ENCODE data around the gene HDAC4. TPM values are rescaled to one million over a fixed set of nuclear protein-coding genes. Genes with fewer than 3 reads are reported as not detected.

The HDAC4 gene
- total RNA-seq, 1 experiment from 2014 or later, result 21.8 TPM

GRCh38 chr2:239019183-239019581 lies 381.6 kb downstream of the HDAC4 start:
- Mint-ChIP-seq H3K36me3 (ENCODE audit: insufficient read depth, unreplicated experiment) (no peaks in the 10 kb centered on the region), H3K27me3 (ENCODE audit: insufficient read depth, unreplicated experiment) (peaks cover 10% of the 10 kb centered on the region), H3K9me3 (ENCODE audit: unreplicated experiment) (no peaks in the 10 kb centered on the region), H3K27ac (ENCODE audit: low read depth, unreplicated experiment) (no peak overlapping the region), H3K4me1 (ENCODE audit: insufficient read depth, unreplicated experiment) (no peaks in the 10 kb centered on the region), H3K4me3 (ENCODE audit: unreplicated experiment) (no peak overlapping the region)
- ChIA-PET CTCF (no interaction called here), POLR2A (no interaction called here)
- no peak for DNase-seq (ENCODE audit: unreplicated experiment)
- intact Hi-C loops (cut with micrococcal nuclease), result no loop called here
- no peak for TF ChIP-seq CTCF (IDR thresholded peaks at IDR 0.05; ENCODE audit: unreplicated experiment)
- no TSS peak for BruUV-seq (replicated peaks)

GRCh38 chr2:239018271-239019182 lies 382.3 kb downstream of the HDAC4 start:
- intact Hi-C loops (cut with micrococcal nuclease), result no loop called here
- Mint-ChIP-seq H3K36me3 (ENCODE audit: insufficient read depth, unreplicated experiment) (no peaks in the 10 kb centered on the region), H3K4me1 (ENCODE audit: insufficient read depth, unreplicated experiment) (no peaks in the 10 kb centered on the region), H3K4me3 (ENCODE audit: unreplicated experiment) (no peak overlapping the region), H3K9me3 (ENCODE audit: unreplicated experiment) (no peaks in the 10 kb centered on the region), H3K27ac (ENCODE audit: low read depth, unreplicated experiment) (no peak overlapping the region), H3K27me3 (ENCODE audit: insufficient read depth, unreplicated experiment) (peaks cover 10% of the 10 kb centered on the region)
- CTCF ChIA-PET, result no interaction called here
- DNase-seq (ENCODE audit: unreplicated experiment), result no peak
- no TSS peak for BruUV-seq (replicated peaks)
- TF ChIP-seq CTCF (IDR thresholded peaks at IDR 0.05; ENCODE audit: unreplicated experiment), result no peak
- POLR2A ChIA-PET, result no interaction called here

- intact Hi-C loops (cut with micrococcal nuclease), result no loop called here
- Mint-ChIP-seq H3K36me3 (ENCODE audit: insufficient read depth, unreplicated experiment) (no peaks in the 10 kb centered on the region), H3K4me3 (ENCODE audit: unreplicated experiment) (no peak overlapping the region), H3K27ac (ENCODE audit: low read depth, unreplicated experiment) (no peak overlapping the region), H3K4me1 (ENCODE audit: insufficient read depth, unreplicated experiment) (no peaks in the 10 kb centered on the region), H3K9me3 (ENCODE audit: unreplicated experiment) (no peaks in the 10 kb centered on the region), H3K27me3 (ENCODE audit: insufficient read depth, unreplicated experiment) (peaks cover 12% of the 10 kb centered on the region)
- no TSS peak for BruUV-seq (replicated peaks)
- ChIA-PET CTCF (no interaction called here), POLR2A (no interaction called here)
- no peak for DNase-seq (ENCODE audit: unreplicated experiment)
- TF ChIP-seq CTCF (IDR thresholded peaks at IDR 0.05; ENCODE audit: unreplicated experiment), result no peak
These were observed 383.2 kb downstream of the HDAC4 start for GRCh38 chr2:239017491-239018098.

- Mint-ChIP-seq H3K27ac (ENCODE audit: low read depth, unreplicated experiment) (no peak overlapping the region), H3K4me3 (ENCODE audit: unreplicated experiment) (no peak overlapping the region), H3K9me3 (ENCODE audit: unreplicated experiment) (no peaks in the 10 kb centered on the region), H3K27me3 (ENCODE audit: insufficient read depth, unreplicated experiment) (peaks cover 23% of the 10 kb centered on the region), H3K4me1 (ENCODE audit: insufficient read depth, unreplicated experiment) (no peaks in the 10 kb centered on the region), H3K36me3 (ENCODE audit: insufficient read depth, unreplicated experiment) (no peaks in the 10 kb centered on the region)
- no peak for TF ChIP-seq CTCF (IDR thresholded peaks at IDR 0.05; ENCODE audit: unreplicated experiment)
- no peak for DNase-seq (ENCODE audit: unreplicated experiment)
- intact Hi-C loops (cut with micrococcal nuclease), result no loop called here
- CTCF ChIA-PET, result no interaction called here
- no TSS peak for BruUV-seq (replicated peaks)
- POLR2A ChIA-PET, result no interaction called here
These were observed 384.7 kb downstream of the HDAC4 start for GRCh38 chr2:239015901-239016675.
